GM11168 (cell line): Measurements from ENCODE around the gene KLHDC8A.

ENCODE experiments used
- in situ Hi-C: fragments of 300-500 bp; cut with MboI; formaldehyde crosslinking; loops from one replicate; pipeline ENCODE4 v1.12.0; 2022; ENCODE audit warnings: low sequenced_read_pairs; ENCODE audit not compliant: unreplicated experiment

KLHDC8A gene

GRCh38 chr1:205348554-205349487 lies 7.9 kb downstream of the KLHDC8A start:
- in situ Hi-C loops: no loop called here

GRCh38 chr1:205346956-205347574 lies 9.7 kb downstream of the KLHDC8A start:
- in situ Hi-C loops: no loop called here

GRCh38 chr1:205345761-205346160 lies 11.0 kb downstream of the KLHDC8A start:
- in situ Hi-C loops: no loop called here

GRCh38 chr1:205344066-205344928 lies 12.4 kb downstream of the KLHDC8A start:
- in situ Hi-C loops: no loop called here

- in situ Hi-C loops: no loop called here
Measured at GRCh38 chr1:205343431-205344065, 13.2 kb downstream of the KLHDC8A start.

GRCh38 chr1:205342986-205343385 lies 13.7 kb downstream of the KLHDC8A start:
- in situ Hi-C loops: no loop called here

- in situ Hi-C loops: no loop called here
Measured at GRCh38 chr1:205340676-205341075, 16.0 kb downstream of the KLHDC8A start.

GRCh38 chr1:205339717-205340116 lies 17.0 kb downstream of the KLHDC8A start:
- in situ Hi-C loops: no loop called here

- in situ Hi-C loops: no loop called here
Measured at GRCh38 chr1:205339197-205339702, 17.5 kb downstream of the KLHDC8A start.

GRCh38 chr1:205338011-205338410 lies 18.7 kb downstream of the KLHDC8A start:
- in situ Hi-C loops: no loop called here

- in situ Hi-C loops: no loop called here
Measured at GRCh38 chr1:205337481-205337880, 19.2 kb downstream of the KLHDC8A start.

GRCh38 chr1:205335692-205336091 lies 21.0 kb downstream of the KLHDC8A start:
- in situ Hi-C loops: no loop called here

GRCh38 chr1:205332015-205332791 lies 24.5 kb downstream of the KLHDC8A start:
- in situ Hi-C loops: no loop called here

GRCh38 chr1:205330150-205330549 lies 26.6 kb downstream of the KLHDC8A start:
- in situ Hi-C loops: no loop called here

- in situ Hi-C loops: no loop called here
Measured at GRCh38 chr1:205329719-205330118, 27.0 kb downstream of the KLHDC8A start.

GRCh38 chr1:205328476-205328875 lies 28.2 kb downstream of the KLHDC8A start:
- in situ Hi-C loops: no loop called here

GRCh38 chr1:205326812-205327466 lies 29.8 kb downstream of the KLHDC8A start:
- in situ Hi-C loops: no loop called here

GRCh38 chr1:205325334-205325884 lies 31.3 kb downstream of the KLHDC8A start:
- in situ Hi-C loops: no loop called here
